ENCODE results near the gene SEPTIN3.

DNA sequence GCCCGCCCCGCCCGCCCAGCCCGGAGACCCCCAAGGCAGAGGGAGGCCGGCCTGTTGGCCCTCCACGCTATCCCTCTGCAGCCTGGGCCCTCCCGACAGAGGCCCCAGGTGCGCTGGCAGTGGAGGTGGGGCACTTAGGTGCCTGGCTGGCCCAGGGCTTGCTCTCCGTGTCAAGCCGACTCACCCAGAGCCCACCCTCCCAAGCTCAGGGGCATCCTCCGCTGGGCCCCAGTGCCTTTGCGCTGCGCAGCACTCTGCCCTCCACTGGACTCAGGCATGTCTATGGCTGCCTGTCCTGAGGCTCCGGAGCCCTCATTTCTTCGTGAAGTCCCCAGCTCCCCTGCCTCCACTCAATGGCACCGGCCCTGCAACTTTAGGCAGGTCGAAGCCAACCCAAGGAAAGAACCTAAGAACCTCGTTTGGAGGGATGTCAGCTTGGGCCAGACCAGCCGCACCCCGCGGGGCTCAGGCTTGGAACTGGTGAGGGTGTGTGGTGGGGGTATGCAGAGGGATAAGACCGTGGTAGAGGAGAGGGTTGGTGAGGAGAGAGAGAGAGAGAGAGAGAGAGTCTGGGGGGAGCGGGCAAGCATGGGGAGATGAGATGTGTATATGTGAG, 11.2 kb upstream of the SEPTIN3 start:
- TF ChIP-seq, protein P1, sequence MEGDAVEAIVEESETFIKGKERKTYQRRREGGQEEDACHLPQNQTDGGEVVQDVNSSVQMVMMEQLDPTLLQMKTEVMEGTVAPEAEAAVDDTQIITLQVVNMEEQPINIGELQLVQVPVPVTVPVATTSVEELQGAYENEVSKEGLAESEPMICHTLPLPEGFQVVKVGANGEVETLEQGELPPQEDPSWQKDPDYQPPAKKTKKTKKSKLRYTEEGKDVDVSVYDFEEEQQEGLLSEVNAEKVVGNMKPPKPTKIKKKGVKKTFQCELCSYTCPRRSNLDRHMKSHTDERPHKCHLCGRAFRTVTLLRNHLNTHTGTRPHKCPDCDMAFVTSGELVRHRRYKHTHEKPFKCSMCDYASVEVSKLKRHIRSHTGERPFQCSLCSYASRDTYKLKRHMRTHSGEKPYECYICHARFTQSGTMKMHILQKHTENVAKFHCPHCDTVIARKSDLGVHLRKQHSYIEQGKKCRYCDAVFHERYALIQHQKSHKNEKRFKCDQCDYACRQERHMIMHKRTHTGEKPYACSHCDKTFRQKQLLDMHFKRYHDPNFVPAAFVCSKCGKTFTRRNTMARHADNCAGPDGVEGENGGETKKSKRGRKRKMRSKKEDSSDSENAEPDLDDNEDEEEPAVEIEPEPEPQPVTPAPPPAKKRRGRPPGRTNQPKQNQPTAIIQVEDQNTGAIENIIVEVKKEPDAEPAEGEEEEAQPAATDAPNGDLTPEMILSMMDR (conservative IDR thresholded peaks at IDR 0.05; ENCODE audit: low read length) = no peak
- no peak for TF ChIP-seq EZH2phosphoT487 (IDR thresholded peaks at IDR 0.05; ENCODE audit: borderline replicate concordance)
